Left renal cortex interstitium (tissue), 4 donors: ENCODE measurements around the gene UBE2H. TPM values are rescaled to one million over a fixed set of nuclear protein-coding genes. Genes with fewer than 3 reads are reported as not detected.

Experiments
- DNase-seq, 4 donors: peaks; one replicate each; pipeline ENCODE4 v3.0.0-alpha.2; 2013; ENCODE audit warnings: low read depth in 4 of 4, low spot score in 2 of 4, missing footprints in 1 of 4
- polyA plus RNA-seq, 4 donors: library from polyadenylated mRNA; unstranded; fragments of 120-200 nt; gene quantifications; one replicate each; pipeline ENCODE4 v1.2.1, GENCODE V29; 2013; ENCODE audit not compliant: insufficient read length in 4 of 4

UBE2H gene
- polyA plus RNA-seq, 4 donors, result 103 to 127 (median 115) TPM

GRCh38 chr7:129951226-129952085, 1.3 kb downstream of the UBE2H start:
- DNase-seq, result peak; percentile 44 to 64 (median 48)

GRCh38 chr7:129950933-129951225, 1.9 kb downstream of the UBE2H start:
- peak in 2 of 4 donors; percentile 7 to 31 for DNase-seq

GRCh38 chr7:129950191-129950932, 2.4 kb downstream of the UBE2H start:
- DNase-seq, result peak; percentile 9 to 53 (median 34)

- DNase-seq, result peak; percentile 65 to 89 (median 68)
These were observed 3.2 kb downstream of the UBE2H start for GRCh38 chr7:129949292-129950133.

GRCh38 chr7:129948877-129949291, 3.9 kb downstream of the UBE2H start:
- DNase-seq, result peak in 3 of 4 donors; percentile 76 to 91 (median 89)

- DNase-seq, result no peak
These were observed 4.4 kb downstream of the UBE2H start for GRCh38 chr7:129948338-129948737.

GRCh38 chr7:129947701-129948100, 5.1 kb downstream of the UBE2H start:
- DNase-seq, result no peak

GRCh38 chr7:129947049-129947448, 5.7 kb downstream of the UBE2H start:
- no peak for DNase-seq

GRCh38 chr7:129946282-129946681, 6.5 kb downstream of the UBE2H start:
- no peak for DNase-seq

- no peak for DNase-seq
These were observed 9.4 kb downstream of the UBE2H start for GRCh38 chr7:129943352-129943751.

- no peak for DNase-seq
These were observed 12.4 kb downstream of the UBE2H start for GRCh38 chr7:129940329-129940728.

- DNase-seq, result no peak
These were observed 12.9 kb downstream of the UBE2H start for GRCh38 chr7:129939881-129940280.

GRCh38 chr7:129933627-129934026, 19.1 kb downstream of the UBE2H start:
- DNase-seq, result no peak

- DNase-seq, result no peak
These were observed 26.1 kb downstream of the UBE2H start for GRCh38 chr7:129926618-129927017.

- no peak for DNase-seq
These were observed 27.3 kb downstream of the UBE2H start for GRCh38 chr7:129925416-129926002.

GRCh38 chr7:129924602-129925001, 28.2 kb downstream of the UBE2H start:
- DNase-seq, result no peak

- no peak for DNase-seq
These were observed 29.1 kb downstream of the UBE2H start for GRCh38 chr7:129923709-129924108.

GRCh38 chr7:129919492-129919891, 33.3 kb downstream of the UBE2H start:
- DNase-seq, result no peak

- no peak for DNase-seq
These were observed 33.8 kb downstream of the UBE2H start for GRCh38 chr7:129918922-129919321.

GRCh38 chr7:129917934-129918333, 34.8 kb downstream of the UBE2H start:
- DNase-seq, result no peak
